ENCODE results near the gene NIPAL4. TPM values are rescaled to one million over a fixed set of nuclear protein-coding genes. Genes with fewer than 3 reads are reported as not detected.
A peak's percentile ranks its signal among the peaks of the same experiment; 100 is the strongest.

NIPAL4 gene
- total RNA-seq, 1 experiment from 2014 or later: not detected

GRCh38 chr5:157519579-157520253 lies 59.7 kb downstream of the NIPAL4 start:
- Histone ChIP-seq H3K23ac (ENCODE audit: insufficient read length, low read depth, low read length) (no peak overlapping the region), H3K9me3 (ENCODE audit: control insufficient read depth, low read depth, low read length) (no peaks in the 10 kb centered on the region), H2BK12ac (ENCODE audit: insufficient read length, low read depth, low read length) (no peak overlapping the region), H2BK5ac (ENCODE audit: insufficient read length, low read length) (no peak overlapping the region), H3K9ac (ENCODE audit: extremely low read depth, insufficient read length, low read length) (no peak overlapping the region), H3K23me2 (ENCODE audit: insufficient read length, low read depth, low read length, poor library complexity, severe bottlenecking) (no peaks in the 10 kb centered on the region), H4K91ac (ENCODE audit: insufficient read length, low read depth, low read length) (no peak overlapping the region), H3K4me2 (ENCODE audit: insufficient read depth, insufficient read length, low read length) (no peak overlapping the region), H3K4ac (ENCODE audit: low read depth, low read length) (no peak overlapping the region), H3K27ac (ENCODE audit: insufficient read length, low read depth, low read length) (no peak overlapping the region), H2BK20ac (ENCODE audit: low read depth, low read length, poor library complexity, severe bottlenecking) (no peak overlapping the region), H3K27me3 (ENCODE audit: insufficient read depth, low read length) (no peaks in the 10 kb centered on the region), H3K56ac (ENCODE audit: insufficient read length, low read depth, low read length) (no peak overlapping the region), H3K79me1 (ENCODE audit: insufficient read depth, low read depth, low read length, poor library complexity, severe bottlenecking) (no peaks in the 10 kb centered on the region), H2AFZ (ENCODE audit: low read length) (no peak overlapping the region), H2AK5ac (ENCODE audit: insufficient read length, low read length) (no peak overlapping the region), H2BK120ac (ENCODE audit: low read depth, low read length, poor library complexity, severe bottlenecking) (no peak overlapping the region), H3K4me1 (ENCODE audit: insufficient read depth, low read length) (no peaks in the 10 kb centered on the region), H3K18ac (ENCODE audit: insufficient read length, low read depth, low read length) (no peak overlapping the region), H2BK15ac (ENCODE audit: low read depth, low read length) (no peak overlapping the region), H4K20me1 (ENCODE audit: control insufficient read depth, insufficient read depth, insufficient read length) (no peaks in the 10 kb centered on the region), H3K14ac (ENCODE audit: insufficient read depth, low read length) (no peak overlapping the region), H4K8ac (replicated peaks; ENCODE audit: insufficient read length, low read depth, low read length) (no peak overlapping the region), H3T11ph (ENCODE audit: low read length) (no peak overlapping the region), H3K79me2 (ENCODE audit: insufficient read depth, low read length) (no peaks in the 10 kb centered on the region), H4K5ac (ENCODE audit: insufficient read length, low read depth, low read length) (no peak overlapping the region)
- H3K27ac Mint-ChIP-seq: peak overlapping the region in 1 of 3 experiments; percentile 80; a peak in 1 of 7 replicates
- no peaks in the 10 kb centered on the region for H3K36me3 Mint-ChIP-seq (ENCODE audit: insufficient read depth in 1 of 3, low read depth in 3 of 3)
- DNase-seq: no peak
- no peak overlapping the region for H3K4me3 Mint-ChIP-seq
- no peaks in the 10 kb centered on the region for H3K4me1 Mint-ChIP-seq
- no peaks in the 10 kb centered on the region for H3K27me3 Mint-ChIP-seq (ENCODE audit: low read depth)
- no peaks in the 10 kb centered on the region for H3K9me3 Mint-ChIP-seq
- WGBS (ENCODE audit: extremely low coverage, insufficient read length, low lambda C conversion rate): no CpG with 5 or more reads among the region's 9 CpGs
- no peak for TF ChIP-seq CTCF (conservative IDR thresholded peaks at IDR 0.05)
